Measurements from ENCODE around the gene CSTF1.

Gene CSTF1

DNA sequence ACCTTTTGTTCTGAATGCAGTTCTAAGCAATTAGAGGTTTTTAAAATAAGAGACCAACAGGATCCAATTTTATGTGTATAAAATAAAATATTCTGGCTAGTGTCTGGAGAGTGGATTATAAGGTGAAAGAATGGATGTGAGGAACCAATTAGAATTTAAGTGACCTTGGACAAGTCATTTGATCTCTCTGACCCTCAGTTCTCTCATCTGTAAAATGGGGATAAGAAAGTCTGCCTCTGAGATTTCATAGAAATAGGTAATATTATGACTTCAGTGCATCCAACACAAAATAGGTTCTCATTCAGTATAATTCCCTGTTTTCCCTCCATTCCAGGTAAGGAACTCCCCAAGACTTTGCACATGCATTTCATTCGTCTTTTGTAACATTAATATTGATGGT lies 38.5 kb downstream of the CSTF1 start:
- Mint-ChIP-seq H3K27me3 (ENCODE audit: low read depth, poor library complexity) (peaks cover 42% of the 10 kb centered on the region), H3K36me3 (ENCODE audit: low read depth) (no peaks in the 10 kb centered on the region), H3K4me1 (no peaks in the 10 kb centered on the region), H3K27ac (no peak overlapping the region), H3K9me3 (no peaks in the 10 kb centered on the region), H3K4me3 (no peak overlapping the region)
- DNase-seq, result no peak
- TF ChIP-seq, protein P1, sequence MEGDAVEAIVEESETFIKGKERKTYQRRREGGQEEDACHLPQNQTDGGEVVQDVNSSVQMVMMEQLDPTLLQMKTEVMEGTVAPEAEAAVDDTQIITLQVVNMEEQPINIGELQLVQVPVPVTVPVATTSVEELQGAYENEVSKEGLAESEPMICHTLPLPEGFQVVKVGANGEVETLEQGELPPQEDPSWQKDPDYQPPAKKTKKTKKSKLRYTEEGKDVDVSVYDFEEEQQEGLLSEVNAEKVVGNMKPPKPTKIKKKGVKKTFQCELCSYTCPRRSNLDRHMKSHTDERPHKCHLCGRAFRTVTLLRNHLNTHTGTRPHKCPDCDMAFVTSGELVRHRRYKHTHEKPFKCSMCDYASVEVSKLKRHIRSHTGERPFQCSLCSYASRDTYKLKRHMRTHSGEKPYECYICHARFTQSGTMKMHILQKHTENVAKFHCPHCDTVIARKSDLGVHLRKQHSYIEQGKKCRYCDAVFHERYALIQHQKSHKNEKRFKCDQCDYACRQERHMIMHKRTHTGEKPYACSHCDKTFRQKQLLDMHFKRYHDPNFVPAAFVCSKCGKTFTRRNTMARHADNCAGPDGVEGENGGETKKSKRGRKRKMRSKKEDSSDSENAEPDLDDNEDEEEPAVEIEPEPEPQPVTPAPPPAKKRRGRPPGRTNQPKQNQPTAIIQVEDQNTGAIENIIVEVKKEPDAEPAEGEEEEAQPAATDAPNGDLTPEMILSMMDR (IDR thresholded peaks at IDR 0.05), result no peak

GRCh38 chr20:56431471-56431870 lies 39.0 kb downstream of the CSTF1 start:
- DNase-seq, result no peak

GRCh38 chr20:56433221-56433879 lies 40.9 kb downstream of the CSTF1 start:
- no peaks in the 10 kb centered on the region for H3K36me3 Mint-ChIP-seq (ENCODE audit: low read depth)
- no peak overlapping the region for H3K27ac Mint-ChIP-seq
- no peak for DNase-seq

More at GRCh38 chr20:56431471-56431870, 39.0 kb downstream of the CSTF1 start:
- Mint-ChIP-seq H3K4me1 (no peaks in the 10 kb centered on the region), H3K27ac (no peak overlapping the region), H3K9me3 (no peaks in the 10 kb centered on the region), H3K36me3 (ENCODE audit: low read depth) (no peaks in the 10 kb centered on the region), H3K4me3 (no peak overlapping the region), H3K27me3 (ENCODE audit: low read depth, poor library complexity) (peaks cover 41% of the 10 kb centered on the region)
- TF ChIP-seq, protein P1 (IDR thresholded peaks at IDR 0.05), result no peak

DNA sequence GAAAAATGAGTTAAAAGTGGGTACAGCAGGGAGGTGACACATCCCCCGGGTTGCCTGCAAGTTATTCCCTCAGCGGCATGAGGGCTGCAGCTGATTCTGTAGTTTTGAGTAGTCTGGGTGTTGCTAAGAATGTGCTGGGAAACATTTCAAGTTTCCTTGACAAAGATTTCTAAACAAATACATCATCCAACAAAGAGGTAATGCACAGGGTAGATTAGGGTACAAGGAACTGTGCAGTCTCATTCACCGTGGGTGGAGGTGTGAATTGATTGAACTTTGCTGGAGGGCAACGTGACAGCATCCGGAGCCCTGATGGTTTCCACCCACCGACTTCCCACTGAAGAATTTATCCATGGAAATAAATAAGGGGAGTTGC lies 41.4 kb downstream of the CSTF1 start:
- no peak overlapping the region for H3K4me3 Mint-ChIP-seq
- no peak overlapping the region for H3K27ac Mint-ChIP-seq
- DNase-seq, result no peak
- TF ChIP-seq, protein P1 (IDR thresholded peaks at IDR 0.05), result no peak
- no peaks in the 10 kb centered on the region for H3K4me1 Mint-ChIP-seq
- H3K36me3 Mint-ChIP-seq (ENCODE audit: low read depth), result no peaks in the 10 kb centered on the region
- H3K27me3 Mint-ChIP-seq (ENCODE audit: low read depth, poor library complexity), result peaks cover 27% of the 10 kb centered on the region
- H3K9me3 Mint-ChIP-seq, result no peaks in the 10 kb centered on the region

More at GRCh38 chr20:56433221-56433879, 40.9 kb downstream of the CSTF1 start:
- Mint-ChIP-seq H3K27me3 (ENCODE audit: low read depth, poor library complexity) (peaks cover 28% of the 10 kb centered on the region), H3K9me3 (no peaks in the 10 kb centered on the region), H3K4me1 (no peaks in the 10 kb centered on the region), H3K4me3 (no peak overlapping the region)
- TF ChIP-seq, protein P1 (IDR thresholded peaks at IDR 0.05), result no peak

DNA sequence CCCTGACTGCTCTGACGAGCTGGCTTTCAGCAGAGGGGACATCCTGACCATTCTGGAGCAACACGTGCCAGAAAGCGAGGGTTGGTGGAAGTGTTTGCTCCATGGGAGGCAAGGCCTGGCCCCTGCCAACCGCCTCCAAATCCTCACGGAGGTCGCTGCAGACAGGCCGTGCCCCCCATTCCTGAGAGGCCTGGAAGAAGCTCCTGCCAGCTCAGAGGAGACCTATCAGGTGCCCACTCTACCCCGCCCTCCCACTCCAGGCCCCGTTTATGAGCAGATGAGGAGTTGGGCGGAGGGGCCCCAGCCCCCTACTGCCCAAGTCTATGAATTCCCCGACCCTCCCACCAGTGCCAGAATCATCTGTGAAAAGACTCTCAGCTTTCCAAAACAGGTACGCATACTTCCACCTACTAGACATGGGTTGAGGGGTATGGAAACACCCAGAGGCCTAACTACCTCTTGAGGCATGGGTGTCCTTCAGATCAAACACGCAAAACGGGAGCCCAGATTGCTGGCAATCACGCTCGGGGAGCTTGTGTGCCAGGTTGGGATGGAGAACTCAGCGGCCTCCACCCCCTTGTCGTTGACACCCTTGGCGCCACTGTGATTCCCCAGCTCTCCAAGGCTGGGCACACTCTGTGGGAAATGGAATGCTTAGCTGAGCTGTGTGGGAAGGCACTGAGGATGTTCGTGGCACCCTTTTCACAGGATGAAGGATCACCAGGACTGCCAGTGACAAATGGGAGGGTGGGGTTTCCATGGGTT lies 44.9 kb downstream of the CSTF1 start:
- no peaks in the 10 kb centered on the region for H3K36me3 Mint-ChIP-seq (ENCODE audit: low read depth)
- H3K4me3 Mint-ChIP-seq, result no peak overlapping the region
- H3K4me1 Mint-ChIP-seq, result no peaks in the 10 kb centered on the region
- TF ChIP-seq, protein P1 (IDR thresholded peaks at IDR 0.05), result no peak
- DNase-seq, result no peak
- H3K27ac Mint-ChIP-seq, result no peak overlapping the region
- H3K9me3 Mint-ChIP-seq, result no peaks in the 10 kb centered on the region
- peaks cover 14% of the 10 kb centered on the region for H3K27me3 Mint-ChIP-seq (ENCODE audit: low read depth, poor library complexity)
